NCI-H1105 treated with DMSO at 0.1 percent for 48 hours (cell line): ENCODE data around the gene CTAGE15.
"Not testable (repeated sequence)": the region's sequence is repeated elsewhere in the genome, so short reads cannot be mapped to it uniquely, and the experiment has no call there.

Experiments used
- DNase-seq: peaks from one replicate; lab custom pipeline; 2025; lab: John Stamatoyannopoulos, UW

CTAGE15 gene

DNA sequence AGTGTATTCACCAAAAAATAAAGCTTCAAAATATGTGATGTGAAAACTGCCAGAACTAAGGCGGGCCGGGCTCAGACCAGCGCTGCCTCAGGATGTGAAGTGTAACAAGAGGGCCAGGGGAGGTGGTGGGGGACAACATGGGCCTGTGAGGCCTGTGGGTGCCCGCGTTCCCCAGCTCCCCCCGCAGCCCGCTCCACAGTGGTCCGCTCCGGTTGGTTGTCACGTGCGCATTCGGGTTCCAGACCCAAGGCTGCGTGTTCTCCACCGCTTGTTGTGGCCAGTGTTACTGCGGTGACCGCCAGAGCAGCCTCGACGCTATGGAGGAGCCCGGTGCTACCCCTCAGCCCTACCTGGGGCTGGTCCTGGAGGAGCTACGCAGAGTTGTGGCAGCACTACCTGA is at the start of gene CTAGE15:
TSS of gene CTAGE15 (plus strand) at position 301 of the 400 bp plus-strand sequence. CDS start at position 318, 17 bp downstream.
- not testable (repeated sequence) for DNase-seq

DNA sequence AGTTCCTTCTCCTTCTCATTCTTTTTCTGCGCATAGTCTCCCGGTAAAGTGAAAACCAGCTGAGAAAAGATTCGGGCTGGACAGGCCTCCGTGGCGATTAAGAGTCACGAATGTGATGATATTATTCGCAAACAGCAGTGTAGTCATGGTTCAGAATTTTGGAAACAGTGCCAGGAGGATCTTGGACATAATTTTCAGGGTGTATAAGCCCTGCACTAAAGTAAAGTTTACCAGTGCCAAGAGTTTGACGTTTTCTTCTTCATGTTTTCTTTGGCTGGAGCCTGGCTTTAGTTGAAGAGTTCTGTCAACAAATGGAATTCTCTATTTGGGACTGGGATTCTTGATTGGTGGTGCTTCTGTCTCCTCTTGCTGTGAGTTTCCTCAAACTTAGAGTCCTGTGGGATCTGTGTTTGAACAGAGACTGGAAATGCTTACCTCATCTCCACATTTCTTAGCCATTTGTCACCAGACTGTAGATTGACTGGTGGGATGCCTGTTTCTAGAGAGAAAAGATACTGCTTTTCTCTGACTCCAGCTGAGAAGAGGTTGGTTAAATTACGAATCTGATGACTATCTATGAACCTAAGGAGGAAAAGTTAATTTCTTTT is 49.2 kb upstream of the CTAGE15 start:
- not testable (repeated sequence) for DNase-seq

GRCh38 chr7:143531169-143531926 is 40.3 kb upstream of the CTAGE15 start:
- not testable (repeated sequence) for DNase-seq

- DNase-seq = not testable (repeated sequence)
Observed at GRCh38 chr7:143531932-143532331, 39.7 kb upstream of the CTAGE15 start.

- not testable (repeated sequence) for DNase-seq
Observed at GRCh38 chr7:143533213-143533839, 38.3 kb upstream of the CTAGE15 start.

- not testable (repeated sequence) for DNase-seq
Observed at GRCh38 chr7:143536443-143536842, 35.2 kb upstream of the CTAGE15 start.

DNA sequence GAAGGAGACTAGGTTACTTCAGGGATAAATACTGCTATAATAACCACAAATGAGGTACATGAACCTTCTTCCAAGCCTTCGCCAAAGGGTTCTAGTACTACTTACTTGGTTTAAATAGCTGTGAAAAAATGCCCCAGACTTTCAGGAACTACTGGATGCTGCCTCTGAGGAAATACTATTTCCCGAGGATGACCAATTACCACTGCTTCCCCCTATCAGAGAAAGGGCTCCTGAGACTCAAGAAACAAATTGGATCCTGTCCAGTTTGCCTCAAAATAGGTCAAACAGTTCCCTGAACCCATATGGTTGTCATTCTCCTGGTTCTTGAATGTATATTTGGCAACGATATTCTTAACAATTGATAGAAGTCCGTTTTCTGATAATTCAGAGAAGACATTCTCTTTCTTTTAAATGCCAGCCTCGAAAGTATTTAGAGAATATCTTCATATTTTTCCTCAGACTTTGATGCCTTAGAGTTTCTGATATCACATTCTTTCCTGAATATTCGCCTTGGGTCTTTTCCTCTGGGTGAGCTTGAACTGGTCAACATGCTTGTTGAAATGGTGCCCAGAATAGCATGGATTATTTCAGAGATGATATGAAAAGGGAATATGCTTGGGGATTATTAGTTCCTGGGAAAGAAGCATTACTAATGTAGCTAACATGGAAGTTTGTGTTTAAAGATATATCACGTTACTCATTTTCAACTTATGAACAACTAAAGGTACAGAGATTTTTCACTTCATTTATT is 28.1 kb upstream of the CTAGE15 start:
- DNase-seq = not testable (repeated sequence)

DNA sequence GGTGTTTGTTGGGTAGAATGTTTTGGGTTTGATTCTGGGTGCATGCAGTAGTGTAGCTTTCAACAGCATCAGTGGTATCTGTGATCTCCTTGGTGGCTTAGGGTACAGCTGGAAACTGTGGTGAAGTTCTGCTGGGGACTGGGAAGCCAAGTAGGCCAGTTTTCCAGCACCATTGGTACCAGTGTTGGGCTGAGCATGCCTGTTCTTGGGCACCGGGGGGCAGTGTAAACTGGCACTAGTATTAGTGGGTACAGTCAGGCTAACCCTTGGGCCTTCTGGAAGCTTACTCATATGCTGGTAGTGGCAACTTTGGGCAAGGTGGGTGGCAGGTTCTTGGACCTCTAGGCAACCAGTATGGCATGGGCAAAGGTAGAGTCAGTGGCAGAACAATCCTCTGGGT is 15.6 kb upstream of the CTAGE15 start:
- not testable (repeated sequence) for DNase-seq

GRCh38 chr7:143563306-143563705 is 8.3 kb upstream of the CTAGE15 start:
- not testable (repeated sequence) for DNase-seq

GRCh38 chr7:143566001-143566400 is 5.6 kb upstream of the CTAGE15 start:
- not testable (repeated sequence) for DNase-seq

GRCh38 chr7:143588183-143588582 is 16.6 kb downstream of the CTAGE15 start:
- not testable (repeated sequence) for DNase-seq

DNA sequence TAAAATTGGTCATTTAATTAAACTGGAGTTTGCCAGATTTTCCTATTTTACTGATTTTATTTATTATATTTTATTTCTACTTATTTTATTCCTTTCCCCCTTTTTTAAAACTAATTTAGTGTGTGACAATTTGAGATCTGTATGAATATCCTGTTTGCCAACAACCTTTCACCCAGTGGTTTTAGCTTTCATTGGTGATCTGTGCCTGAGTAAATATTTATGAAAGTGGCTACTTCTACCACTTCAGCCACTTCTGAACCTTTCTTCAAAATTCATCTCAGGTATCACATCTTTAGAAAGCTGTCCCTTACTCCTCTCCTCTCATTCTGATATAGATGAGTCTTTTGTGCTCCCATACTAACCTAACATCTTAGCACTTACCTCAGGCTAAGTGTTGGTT is 18.3 kb downstream of the CTAGE15 start:
- DNase-seq = not testable (repeated sequence)

DNA sequence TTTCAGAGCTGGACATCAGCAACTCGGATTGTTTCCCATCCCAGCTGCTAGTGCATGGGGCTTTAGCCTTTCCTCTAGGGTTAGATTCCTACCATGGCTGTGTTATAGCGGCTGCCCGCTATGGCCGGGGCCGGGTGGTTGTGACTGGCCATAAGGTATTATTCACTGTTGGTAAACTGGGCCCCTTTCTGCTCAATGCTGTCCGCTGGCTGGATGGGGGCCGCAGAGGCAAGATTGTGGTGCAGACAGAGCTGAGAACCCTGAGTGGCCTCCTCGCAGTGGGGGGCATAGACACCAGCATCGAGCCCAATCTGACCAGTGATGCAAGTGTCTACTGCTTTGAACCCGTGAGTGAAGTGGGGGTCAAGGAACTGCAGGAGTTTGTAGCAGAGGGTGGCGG is 26.5 kb downstream of the CTAGE15 start:
- not testable (repeated sequence) for DNase-seq

DNA sequence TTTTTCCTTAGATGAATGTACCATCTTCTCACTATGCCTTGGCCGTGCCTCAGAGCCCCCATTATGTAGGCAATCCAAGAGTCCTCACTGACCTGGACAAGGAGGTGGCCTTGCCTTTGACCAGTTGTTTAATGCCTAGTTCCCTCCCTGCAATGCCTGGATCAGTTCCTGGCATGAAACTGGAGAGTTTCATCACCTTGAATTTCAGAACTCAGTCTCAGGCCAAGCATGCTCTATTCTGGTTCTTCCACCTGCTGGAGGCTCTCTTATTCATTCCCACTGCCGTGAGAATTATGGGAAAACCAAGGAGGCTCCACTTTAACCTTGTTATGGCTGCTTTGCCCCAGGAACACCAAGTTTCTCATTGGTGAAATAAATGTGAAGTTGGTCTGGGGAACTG is 31.9 kb downstream of the CTAGE15 start:
- DNase-seq = not testable (repeated sequence)

- DNase-seq = not testable (repeated sequence)
Observed at GRCh38 chr7:143606088-143606487, 34.5 kb downstream of the CTAGE15 start.

GRCh38 chr7:143615545-143615944 is 43.9 kb downstream of the CTAGE15 start:
- DNase-seq = not testable (repeated sequence)

DNA sequence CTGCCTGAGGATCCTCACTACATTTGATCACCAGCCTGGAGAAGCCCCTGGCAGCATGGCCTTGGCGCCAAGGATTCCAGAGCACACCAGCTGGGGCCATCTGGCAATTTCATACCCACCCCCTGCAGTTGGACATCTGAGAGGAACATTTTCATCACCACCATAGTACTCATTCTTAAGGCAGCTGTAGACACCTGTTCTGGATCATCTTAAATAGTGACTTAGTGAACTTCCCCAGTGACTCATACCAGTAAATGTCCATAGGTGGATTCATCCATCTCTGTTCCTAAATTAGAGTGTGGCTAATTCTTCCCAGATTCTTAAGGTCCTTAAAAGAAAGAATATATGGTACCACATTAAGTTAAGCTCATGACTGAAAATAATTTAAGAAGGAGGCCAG is 45.6 kb downstream of the CTAGE15 start:
- not testable (repeated sequence) for DNase-seq

GRCh38 chr7:143620058-143620457 is 48.5 kb downstream of the CTAGE15 start:
- DNase-seq = not testable (repeated sequence)

- not testable (repeated sequence) for DNase-seq
Observed at GRCh38 chr7:143620646-143621045, 49.0 kb downstream of the CTAGE15 start, which contains the start of gene TCAF2. TSS of gene TCAF2 (plus strand) at chr7:143620974.

GRCh38 chr7:143621175-143621574 is 49.6 kb downstream of the CTAGE15 start:
- not testable (repeated sequence) for DNase-seq

- not testable (repeated sequence) for DNase-seq
Observed at GRCh38 chr7:143622130-143622529, 50.5 kb downstream of the CTAGE15 start.
